Measurements from ENCODE around the gene SNUPN. TPM values are rescaled to one million over a fixed set of nuclear protein-coding genes. Genes with fewer than 3 reads are reported as not detected.
A peak's percentile ranks its signal among the peaks of the same experiment; 100 is the strongest.

Gene SNUPN
- total and polyA plus RNA-seq, 2 of the 4 experiments (the other 2 are of a cell fraction), result 23.8 to 24.1 TPM

- ATAC-seq (ENCODE audit: low read depth) (no peak), DNase-seq (no peak)
- H2BK20ac ChIP-seq (ENCODE audit: low read depth, low read length), result no peak overlapping the region; the same call in 1 of the 2 replicates
- peaks cover 21% of the 10 kb centered on the region for H4K20me1 ChIP-seq (ENCODE audit: insufficient read depth, low read length)
- POLR2A ChIA-PET (ENCODE audit: unreplicated experiment), result no interaction called here
- H3K4ac ChIP-seq (ENCODE audit: low read depth, low read length), result peak overlapping the region; percentile 93
- no peak overlapping the region for H2AFZ ChIP-seq (replicated peaks; ENCODE audit: low read length, poor library complexity)
- H2AK9ac ChIP-seq (replicated peaks; ENCODE audit: low read depth, low read length, poor library complexity), result peak overlapping the region; percentile 44
- H3K9ac ChIP-seq (ENCODE audit: low read depth, low read length), result no peak overlapping the region
- no peak overlapping the region for H3K4me2 ChIP-seq (ENCODE audit: low read depth, low read length)
- H2BK5ac ChIP-seq (ENCODE audit: low read depth, low read length, poor library complexity, severe bottlenecking), result peak overlapping the region; percentile 42
- peak overlapping the region; percentile 83; the same call in 1 of the 2 replicates for H2BK120ac ChIP-seq (ENCODE audit: low read depth, low read length)
- H3K27ac ChIP-seq (ENCODE audit: insufficient read depth, low read length), result no peak overlapping the region; the same call in 1 of the 2 replicates
- no peak overlapping the region; the same call in 1 of the 2 replicates for H3K14ac ChIP-seq (replicated peaks; ENCODE audit: low read depth, low read length)
- no peak overlapping the region for H3K18ac ChIP-seq (ENCODE audit: low read depth, low read length)
- no peak overlapping the region for H4K5ac ChIP-seq (ENCODE audit: low read depth, low read length)
- in situ Hi-C loops (cut with MboI; ENCODE audit: low sequenced_read_pairs) (loop anchor here (10.0 kb wide), 1 partner anchor 55 kb away; a partner anchor contains a TSS), intact Hi-C loops (cut with micrococcal nuclease) (loop anchor here (5.0 to 10.0 kb wide), 2 partner anchors 45 to 93 kb away; partner anchors contain the start of genes PTPN9 and SNUPN), dilution Hi-C loops (cut with HindIII; ENCODE audit: low sequenced_read_pairs, unreplicated experiment) (no loop called here)
- H3K9me3 ChIP-seq (ENCODE audit: control insufficient read depth, insufficient read depth, low read length), result no peaks in the 10 kb centered on the region
- WGBS, 2 experiments (ENCODE audit: extremely low coverage in 2 of 2, insufficient read length in 1 of 2), result 58% methylated on average over 2 of the region's 6 CpGs; no CpG with 5 or more reads in 1 of the 2 experiments
- H2AK5ac ChIP-seq (ENCODE audit: low read depth, low read length), result peak overlapping the region; percentile 76
- BruUV-seq (replicated peaks), result no TSS peak
- no peaks in the 10 kb centered on the region for H3K27me3 ChIP-seq (ENCODE audit: control insufficient read depth, insufficient read depth, low read length)
- H3K36me3 ChIP-seq (ENCODE audit: control insufficient read depth, insufficient read depth, low read length), result no peaks in the 10 kb centered on the region
- TF ChIP-seq BHLHE40 (IDR thresholded peaks at IDR 0.05; ENCODE audit: low read depth, low read length) (no peak), FOS (IDR thresholded peaks at IDR 0.05; ENCODE audit: low read depth, low read length) (no peak), MAFK (IDR thresholded peaks at IDR 0.05; ENCODE audit: low read depth, low read length) (no peak), MXI1 (IDR thresholded peaks at IDR 0.05; ENCODE audit: borderline replicate concordance, low read depth, low read length) (no peak), ELK1 (IDR thresholded peaks at IDR 0.05; ENCODE audit: borderline replicate concordance, low read depth, low read length) (no peak), NFE2L2 (IDR thresholded peaks at IDR 0.05; ENCODE audit: low read depth, low read length) (no peak), SMC3 (IDR thresholded peaks at IDR 0.05; ENCODE audit: low read depth, low read length) (no peak), RAD21 (IDR thresholded peaks at IDR 0.05; ENCODE audit: low read length) (no peak), USF2 (IDR thresholded peaks at IDR 0.05; ENCODE audit: low read depth, low read length) (no peak), CTCF (conservative IDR thresholded peaks at IDR 0.05; ENCODE audit: low read depth, low read length) (no peak), CEBPB (IDR thresholded peaks at IDR 0.05; ENCODE audit: low read depth, low read length) (no peak)
- H3K79me1 ChIP-seq (ENCODE audit: low read depth in 1 of 2, low read length in 2 of 2), result peaks cover 10 to 79% of the 10 kb centered on the region in 2 experiments; a peak in 3 of 4 replicates
- no peak overlapping the region for H3K23ac ChIP-seq (ENCODE audit: low read depth, low read length)
- no peak overlapping the region for H3K4me3 ChIP-seq (ENCODE audit: insufficient read depth, low read depth, low read length)
- peaks cover 50% of the 10 kb centered on the region for H3K9me1 ChIP-seq (ENCODE audit: insufficient read depth, low read length)
- H4K91ac ChIP-seq (ENCODE audit: insufficient read depth, low read depth, low read length), result peak overlapping the region; percentile 81
- peak overlapping the region in 1 of 2 experiments; percentile 42; a peak in 1 of 4 replicates for H4K8ac ChIP-seq (ENCODE audit: low read depth in 2 of 2, low read length in 2 of 2)
- H3K56ac ChIP-seq (ENCODE audit: extremely low read depth, insufficient read depth, low read length), result no peak overlapping the region
- peaks cover 47% of the 10 kb centered on the region for H3K4me1 ChIP-seq (ENCODE audit: control insufficient read depth, insufficient read depth, low read length)
- CTCF ChIA-PET, result no interaction called here
- H2BK15ac ChIP-seq (ENCODE audit: low read depth, low read length), result peak overlapping the region; percentile 92; the same call in 2 of the 3 replicates
Measured at GRCh38 chr15:75669879-75670212, 44.3 kb upstream of the SNUPN start.
